Activated B cell treated with CpG ODN at 0.5 μM for 24 hours (primary cell): ENCODE results near the gene MYB. TPM values are rescaled to one million over a fixed set of nuclear protein-coding genes. Genes with fewer than 3 reads are reported as not detected.
A peak's percentile ranks its signal among the peaks of the same experiment; 100 is the strongest.

Experiments used
- ATAC-seq: fragments of 200-7000 bp; cut with Tn5 transposase; one replicate; pipeline ENCODE4 v1.10.0; 2021; ENCODE audit warnings: low read depth, mild to moderate bottlenecking, moderate library complexity
- CTCF ChIA-PET: fragments of 350-600 bp; sonication (Branson Sonifier 250); formaldehyde crosslinking; loops from one replicate; lab custom pipeline; 2021; ENCODE audit warnings: antibody characterized with exemption; lab: Charles Lee
- POLR2A ChIA-PET: fragments of 350-600 bp; sonication (Branson Sonifier 250); formaldehyde crosslinking; loops from one replicate; lab custom pipeline; 2021; ENCODE audit warnings: antibody characterized with exemption; lab: Charles Lee
- DNase-seq: peaks from one replicate; pipeline ENCODE4 v3.0.0; 2022
- H3K27ac Mint-ChIP-seq: one replicate; pipeline ENCODE4 v1.8.0; 2020; ENCODE audit warnings: mixed read lengths
- H3K27me3 Mint-ChIP-seq: one replicate; pipeline ENCODE4 v1.8.0; 2021; ENCODE audit warnings: mixed read lengths
- H3K36me3 Mint-ChIP-seq: one replicate; pipeline ENCODE4 v1.8.0; 2021; ENCODE audit warnings: low read depth, mixed read lengths
- H3K4me1 Mint-ChIP-seq: one replicate; pipeline ENCODE4 v1.8.0; 2021; ENCODE audit warnings: mixed read lengths
- H3K4me3 Mint-ChIP-seq: one replicate; pipeline ENCODE4 v1.8.0; 2020; ENCODE audit warnings: mild to moderate bottlenecking, mixed read lengths
- H3K9me3 Mint-ChIP-seq: one replicate; pipeline ENCODE4 v1.8.0; 2020; ENCODE audit warnings: mixed read lengths
- CTCF ChIP-seq: fragments of 200-600 bp; IDR thresholded peaks from one replicate; pipeline ENCODE4 v1.8.0; 2022; ENCODE audit warnings: antibody characterized with exemption, mild to moderate bottlenecking
- intact Hi-C: fragments of 100-400 bp; cut with micrococcal nuclease; formaldehyde crosslinking; loops from one replicate; pipeline ENCODE4 v1.15.1; 2024
- total RNA-seq: library from RNA; stranded (reverse); gene quantifications from 2 replicates; pipeline ENCODE4 v1.2.3, GENCODE V29; 2022

Gene MYB
- total RNA-seq, 1 donor from 2014 or later: 3.2 TPM

GRCh38 chr6:135268740-135269139 is 87.6 kb downstream of the MYB start:
- intact Hi-C loops: no loop called here
- H3K36me3 Mint-ChIP-seq: no peaks in the 10 kb centered on the region
- H3K27me3 Mint-ChIP-seq: no peaks in the 10 kb centered on the region
- DNase-seq: no peak
- no peak for TF ChIP-seq CTCF
- no peaks in the 10 kb centered on the region for H3K9me3 Mint-ChIP-seq
- peak; percentile 28 for ATAC-seq
- H3K4me1 Mint-ChIP-seq: peaks cover 18% of the 10 kb centered on the region
- POLR2A ChIA-PET: no interaction called here
- no peak overlapping the region for H3K4me3 Mint-ChIP-seq
- no peak overlapping the region for H3K27ac Mint-ChIP-seq
- CTCF ChIA-PET: no interaction called here

Other genes starting within 250 kb of the MYB start
- 0.20 and 0.53 TPM in 2 replicates for gene ALDH8A1, start 231.2 kb upstream of the MYB start, total RNA-seq
- 60.2 and 67.5 TPM in 2 replicates for gene HBS1L, start 126.5 kb upstream of the MYB start, total RNA-seq